NCI-H2107 treated with DMSO at 0.1 percent for 48 hours (cell line): ENCODE results near the gene ABCD3.

Experiments used
- DNase-seq: peaks from one replicate; lab custom pipeline; 2025; ENCODE audit not compliant: unreplicated experiment; lab: John Stamatoyannopoulos, UW

The ABCD3 gene

GRCh38 chr1:94456736-94457135 is 38.5 kb downstream of the ABCD3 start:
- DNase-seq = no peak

- no peak for DNase-seq
Observed at GRCh38 chr1:94462606-94463005, 44.4 kb downstream of the ABCD3 start.

GRCh38 chr1:94463056-94463764 is 45.0 kb downstream of the ABCD3 start:
- no peak for DNase-seq

- peak; percentile 27 for DNase-seq
Observed at GRCh38 chr1:94463765-94464330, 45.7 kb downstream of the ABCD3 start.

GRCh38 chr1:94468708-94469107 is 50.5 kb downstream of the ABCD3 start:
- DNase-seq = no peak

- no peak for DNase-seq
Observed at GRCh38 chr1:94471271-94471670, 53.1 kb downstream of the ABCD3 start.

- no peak for DNase-seq
Observed at GRCh38 chr1:94475232-94475631, 57.0 kb downstream of the ABCD3 start.

GRCh38 chr1:94479682-94480081 is 61.5 kb downstream of the ABCD3 start:
- DNase-seq = no peak

- DNase-seq = peak; percentile 72
Observed at GRCh38 chr1:94481473-94481933, 63.3 kb downstream of the ABCD3 start.

GRCh38 chr1:94486990-94487389 is 68.8 kb downstream of the ABCD3 start:
- DNase-seq = no peak

GRCh38 chr1:94490556-94490955 is 72.4 kb downstream of the ABCD3 start:
- DNase-seq = no peak

- DNase-seq = no peak
Observed at GRCh38 chr1:94496076-94496755, 78.0 kb downstream of the ABCD3 start.

GRCh38 chr1:94501426-94501825 is 83.2 kb downstream of the ABCD3 start:
- DNase-seq = no peak

- no peak for DNase-seq
Observed at GRCh38 chr1:94501935-94502334, 83.7 kb downstream of the ABCD3 start.

GRCh38 chr1:94503153-94503552 is 85.0 kb downstream of the ABCD3 start:
- no peak for DNase-seq

GRCh38 chr1:94504601-94505000 is 86.4 kb downstream of the ABCD3 start:
- DNase-seq = no peak

GRCh38 chr1:94512816-94513215 is 94.6 kb downstream of the ABCD3 start:
- DNase-seq = no peak

GRCh38 chr1:94514095-94514727 is 96.0 kb downstream of the ABCD3 start:
- DNase-seq = peak; percentile 27

GRCh38 chr1:94515296-94515947 is 97.2 kb downstream of the ABCD3 start:
- no peak for DNase-seq

- DNase-seq = no peak
Observed at GRCh38 chr1:94519351-94519750, 101.2 kb downstream of the ABCD3 start.

GRCh38 chr1:94522304-94522703 is 104.1 kb downstream of the ABCD3 start:
- DNase-seq = no peak
